Measurements from ENCODE around the gene TOR2A.
A peak's percentile ranks its signal among the peaks of the same experiment; 100 is the strongest.

Gene TOR2A

GRCh38 chr9:127711226-127711701 is 23.8 kb downstream of the TOR2A start:
- no peak for TF ChIP-seq CTCF (conservative IDR thresholded peaks at IDR 0.05; ENCODE audit: control insufficient read depth, insufficient read depth, low read depth, low read length)
- no peak overlapping the region for H3K4me3 ChIP-seq (ENCODE audit: control insufficient read depth, low read depth, low read length)
- no peak for DNase-seq (ENCODE audit: low read depth)

- no peak for DNase-seq (ENCODE audit: low read depth)
- TF ChIP-seq CTCF (conservative IDR thresholded peaks at IDR 0.05; ENCODE audit: control insufficient read depth, insufficient read depth, low read depth, low read length), result no peak
- no peak overlapping the region for H3K4me3 ChIP-seq (ENCODE audit: control insufficient read depth, low read depth, low read length)
These were observed 24.8 kb downstream of the TOR2A start for GRCh38 chr9:127710204-127710783.

GRCh38 chr9:127708952-127709587 is 26.0 kb downstream of the TOR2A start:
- no peak for DNase-seq (ENCODE audit: low read depth)
- TF ChIP-seq CTCF (conservative IDR thresholded peaks at IDR 0.05; ENCODE audit: control insufficient read depth, insufficient read depth, low read depth, low read length), result no peak
- no peak overlapping the region for H3K4me3 ChIP-seq (ENCODE audit: control insufficient read depth, low read depth, low read length)

- DNase-seq (ENCODE audit: low read depth), result peak; percentile 16
- no peak for TF ChIP-seq CTCF (conservative IDR thresholded peaks at IDR 0.05; ENCODE audit: control insufficient read depth, insufficient read depth, low read depth, low read length)
- no peak overlapping the region for H3K4me3 ChIP-seq (ENCODE audit: control insufficient read depth, low read depth, low read length)
These were observed 27.3 kb downstream of the TOR2A start for GRCh38 chr9:127707766-127708165.

GRCh38 chr9:127706836-127707241 is 28.3 kb downstream of the TOR2A start, which contains the start of gene CFAP157:
TSS of gene CFAP157 (plus strand) at chr9:127706988. CDS start at chr9:127707032, 44 bp downstream.
- TF ChIP-seq CTCF (conservative IDR thresholded peaks at IDR 0.05; ENCODE audit: control insufficient read depth, insufficient read depth, low read depth, low read length), result no peak
- no peak within 1 kb of the TSS for H3K4me3 ChIP-seq (ENCODE audit: control insufficient read depth, low read depth, low read length)
- DNase-seq (ENCODE audit: low read depth), result no peak

GRCh38 chr9:127705577-127706379 is 29.3 kb downstream of the TOR2A start:
- no peak for DNase-seq (ENCODE audit: low read depth)
- H3K4me3 ChIP-seq (ENCODE audit: control insufficient read depth, low read depth, low read length), result no peak overlapping the region

More at GRCh38 chr9:127705577-127706379, 29.3 kb downstream of the TOR2A start:
- no peak for TF ChIP-seq CTCF (conservative IDR thresholded peaks at IDR 0.05; ENCODE audit: control insufficient read depth, insufficient read depth, low read depth, low read length)
